ENCODE data around the gene NOTCH1. TPM values are rescaled to one million over a fixed set of nuclear protein-coding genes. Genes with fewer than 3 reads are reported as not detected.

The NOTCH1 gene
- total and polyA plus RNA-seq, 2 donors (not counting 1 experiment from before 2014, with no cell fraction given) = 3.3 to 10.9 TPM

GRCh38 chr9:136563646-136564325 lies 17.9 kb upstream of the NOTCH1 start:
- TF ChIP-seq EZH2 (IDR thresholded peaks at IDR 0.05; ENCODE audit: low read length, missing control alignments) = no peak
- TF ChIP-seq CTCF (conservative IDR thresholded peaks at IDR 0.05 in 1 of 2, IDR thresholded peaks at IDR 0.05 in 1 of 2; ENCODE audit: low read depth in 1 of 2, low read length in 2 of 2) = no peak
- DNase-seq (ENCODE audit: low read depth in 2 of 2) = no peak
- Histone ChIP-seq H2AFZ (ENCODE audit: low read length) (no peak overlapping the region), H4K20me1 (ENCODE audit: control insufficient read depth, extremely low read depth, insufficient read depth, low read length) (no peaks in the 10 kb centered on the region), H3K36me3 (ENCODE audit: control insufficient read depth, insufficient read depth, low read length) (no peaks in the 10 kb centered on the region), H3K4me3 (replicated peaks in 1 of 4; ENCODE audit: control extremely low read depth in 1 of 4, insufficient read depth in 1 of 4, low read depth in 3 of 4, low read length in 4 of 4) (no peak overlapping the region), H3K4me2 (ENCODE audit: extremely low read depth, insufficient read depth, low read length) (no peak overlapping the region), H3K27ac (ENCODE audit: insufficient read depth, low read length) (no peak overlapping the region), H3K4me1 (ENCODE audit: control insufficient read depth, extremely low read depth, insufficient read depth, low read length) (peaks cover 30% of the 10 kb centered on the region), H3K9ac (ENCODE audit: insufficient read depth, low read length) (no peak overlapping the region), H3K27me3 (ENCODE audit: control insufficient read depth, insufficient read depth, low read length) (no peaks in the 10 kb centered on the region), H3K79me2 (ENCODE audit: control insufficient read depth, insufficient read depth, low read length) (no peaks in the 10 kb centered on the region), H3K9me3 (ENCODE audit: control insufficient read depth, insufficient read depth, low read depth, low read length) (no peaks in the 10 kb centered on the region)

GRCh38 chr9:136562746-136563495 lies 17.1 kb upstream of the NOTCH1 start:
- no peak for DNase-seq (ENCODE audit: low read depth in 2 of 2)
- Histone ChIP-seq H3K27ac (ENCODE audit: insufficient read depth, low read length) (no peak overlapping the region), H3K27me3 (ENCODE audit: control insufficient read depth, insufficient read depth, low read length) (no peaks in the 10 kb centered on the region), H3K9me3 (ENCODE audit: control insufficient read depth, insufficient read depth, low read depth, low read length) (no peaks in the 10 kb centered on the region), H3K4me2 (ENCODE audit: extremely low read depth, insufficient read depth, low read length) (no peak overlapping the region), H4K20me1 (ENCODE audit: control insufficient read depth, extremely low read depth, insufficient read depth, low read length) (no peaks in the 10 kb centered on the region), H2AFZ (ENCODE audit: low read length) (no peak overlapping the region), H3K4me1 (ENCODE audit: control insufficient read depth, extremely low read depth, insufficient read depth, low read length) (peaks cover 23% of the 10 kb centered on the region), H3K79me2 (ENCODE audit: control insufficient read depth, insufficient read depth, low read length) (no peaks in the 10 kb centered on the region), H3K9ac (ENCODE audit: insufficient read depth, low read length) (no peak overlapping the region), H3K4me3 (replicated peaks in 1 of 4; ENCODE audit: control extremely low read depth in 1 of 4, insufficient read depth in 1 of 4, low read depth in 3 of 4, low read length in 4 of 4) (no peak overlapping the region), H3K36me3 (ENCODE audit: control insufficient read depth, insufficient read depth, low read length) (no peaks in the 10 kb centered on the region)
- TF ChIP-seq EZH2 (IDR thresholded peaks at IDR 0.05; ENCODE audit: low read length, missing control alignments) (no peak), CTCF (conservative IDR thresholded peaks at IDR 0.05 in 1 of 2, IDR thresholded peaks at IDR 0.05 in 1 of 2; ENCODE audit: low read depth in 1 of 2, low read length in 2 of 2) (no peak)

GRCh38 chr9:136561779-136562178 lies 15.9 kb upstream of the NOTCH1 start:
- no peaks in the 10 kb centered on the region for H3K36me3 ChIP-seq (ENCODE audit: control insufficient read depth, insufficient read depth, low read length)
- no peak overlapping the region for H3K27ac ChIP-seq (ENCODE audit: insufficient read depth, low read length)
- H2AFZ ChIP-seq (ENCODE audit: low read length) = no peak overlapping the region
- H3K4me3 ChIP-seq (replicated peaks in 1 of 4; ENCODE audit: control extremely low read depth in 1 of 4, insufficient read depth in 1 of 4, low read depth in 3 of 4, low read length in 4 of 4) = no peak overlapping the region
- TF ChIP-seq CTCF (conservative IDR thresholded peaks at IDR 0.05 in 1 of 2, IDR thresholded peaks at IDR 0.05 in 1 of 2; ENCODE audit: low read depth in 1 of 2, low read length in 2 of 2) (no peak), EZH2 (IDR thresholded peaks at IDR 0.05; ENCODE audit: low read length, missing control alignments) (no peak)
- no peak overlapping the region for H3K4me2 ChIP-seq (ENCODE audit: extremely low read depth, insufficient read depth, low read length)
- DNase-seq (ENCODE audit: low read depth in 2 of 2) = no peak
- no peaks in the 10 kb centered on the region for H3K79me2 ChIP-seq (ENCODE audit: control insufficient read depth, insufficient read depth, low read length)
- no peak overlapping the region for H3K9ac ChIP-seq (ENCODE audit: insufficient read depth, low read length)
- H3K9me3 ChIP-seq (ENCODE audit: control insufficient read depth, insufficient read depth, low read depth, low read length) = no peaks in the 10 kb centered on the region
- no peaks in the 10 kb centered on the region for H4K20me1 ChIP-seq (ENCODE audit: control insufficient read depth, extremely low read depth, insufficient read depth, low read length)
- H3K4me1 ChIP-seq (ENCODE audit: control insufficient read depth, extremely low read depth, insufficient read depth, low read length) = peaks cover 17% of the 10 kb centered on the region
- no peaks in the 10 kb centered on the region for H3K27me3 ChIP-seq (ENCODE audit: control insufficient read depth, insufficient read depth, low read length)
